ENCODE results near the gene OXNAD1.

The OXNAD1 gene

GRCh38 chr3:16349986-16350596 is 85.1 kb downstream of the OXNAD1 start:
- DNase-seq: no peak
- Mint-ChIP-seq H3K4me3 (no peak overlapping the region), H3K4me1 (peaks cover 10% of the 10 kb centered on the region), H3K36me3 (ENCODE audit: low read depth) (peaks cover 64% of the 10 kb centered on the region), H3K27me3 (ENCODE audit: low read depth, poor library complexity) (no peaks in the 10 kb centered on the region), H3K9me3 (no peaks in the 10 kb centered on the region), H3K27ac (no peak overlapping the region)
- TF ChIP-seq CTCF (IDR thresholded peaks at IDR 0.05): no peak

GRCh38 chr3:16350597-16351318 is 85.7 kb downstream of the OXNAD1 start:
- Mint-ChIP-seq H3K9me3 (no peaks in the 10 kb centered on the region), H3K27ac (no peak overlapping the region), H3K4me3 (no peak overlapping the region)

GRCh38 chr3:16352428-16352827 is 87.4 kb downstream of the OXNAD1 start:
- peaks cover 59% of the 10 kb centered on the region for H3K36me3 Mint-ChIP-seq (ENCODE audit: low read depth)
- no peaks in the 10 kb centered on the region for H3K9me3 Mint-ChIP-seq
- no peak for TF ChIP-seq CTCF (IDR thresholded peaks at IDR 0.05)
- DNase-seq: no peak
- no peak overlapping the region for H3K27ac Mint-ChIP-seq
- H3K4me3 Mint-ChIP-seq: no peak overlapping the region
- no peaks in the 10 kb centered on the region for H3K27me3 Mint-ChIP-seq (ENCODE audit: low read depth, poor library complexity)
- H3K4me1 Mint-ChIP-seq: peaks cover 11% of the 10 kb centered on the region

More at GRCh38 chr3:16350597-16351318, 85.7 kb downstream of the OXNAD1 start:
- H3K4me1 Mint-ChIP-seq: peaks cover 10% of the 10 kb centered on the region
- no peaks in the 10 kb centered on the region for H3K27me3 Mint-ChIP-seq (ENCODE audit: low read depth, poor library complexity)
- no peak for DNase-seq
- TF ChIP-seq CTCF (IDR thresholded peaks at IDR 0.05): no peak
- peaks cover 62% of the 10 kb centered on the region for H3K36me3 Mint-ChIP-seq (ENCODE audit: low read depth)

DNA sequence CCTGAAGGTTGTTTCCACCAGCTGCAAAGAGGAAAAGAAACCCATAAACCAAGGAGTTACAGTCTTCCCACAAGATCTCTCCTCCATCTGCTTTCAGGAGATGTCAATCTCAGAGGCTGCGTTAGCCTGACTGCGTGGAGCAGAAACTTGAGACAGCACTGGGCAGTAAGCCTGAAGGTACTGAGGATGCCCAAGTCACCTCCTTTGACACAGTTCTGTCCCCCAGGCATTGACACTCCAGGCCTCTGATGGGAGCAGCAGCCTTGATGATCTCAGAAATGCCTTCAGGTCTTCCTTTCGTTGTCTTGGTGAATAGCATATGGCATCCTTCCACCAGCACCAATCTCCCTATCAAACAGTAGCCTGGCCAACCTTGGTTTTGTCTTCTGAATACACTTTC is 89.3 kb downstream of the OXNAD1 start:
- Mint-ChIP-seq H3K36me3 (ENCODE audit: low read depth) (peaks cover 51% of the 10 kb centered on the region), H3K4me3 (no peak overlapping the region), H3K27ac (peak overlapping the region; percentile 40), H3K4me1 (peaks cover 17% of the 10 kb centered on the region), H3K27me3 (ENCODE audit: low read depth, poor library complexity) (no peaks in the 10 kb centered on the region), H3K9me3 (no peaks in the 10 kb centered on the region)
- no peak for TF ChIP-seq CTCF (IDR thresholded peaks at IDR 0.05)
- no peak for DNase-seq

Data from nephron progenitor cell (in vitro differentiated cells).